ENCODE data around the gene YIPF3. TPM values are rescaled to one million over a fixed set of nuclear protein-coding genes. Genes with fewer than 3 reads are reported as not detected.
A peak's percentile ranks its signal among the peaks of the same experiment; 100 is the strongest.

The YIPF3 gene
- total and polyA plus RNA-seq, 2 donors from 2014 or later = 107 to 114 TPM

DNA sequence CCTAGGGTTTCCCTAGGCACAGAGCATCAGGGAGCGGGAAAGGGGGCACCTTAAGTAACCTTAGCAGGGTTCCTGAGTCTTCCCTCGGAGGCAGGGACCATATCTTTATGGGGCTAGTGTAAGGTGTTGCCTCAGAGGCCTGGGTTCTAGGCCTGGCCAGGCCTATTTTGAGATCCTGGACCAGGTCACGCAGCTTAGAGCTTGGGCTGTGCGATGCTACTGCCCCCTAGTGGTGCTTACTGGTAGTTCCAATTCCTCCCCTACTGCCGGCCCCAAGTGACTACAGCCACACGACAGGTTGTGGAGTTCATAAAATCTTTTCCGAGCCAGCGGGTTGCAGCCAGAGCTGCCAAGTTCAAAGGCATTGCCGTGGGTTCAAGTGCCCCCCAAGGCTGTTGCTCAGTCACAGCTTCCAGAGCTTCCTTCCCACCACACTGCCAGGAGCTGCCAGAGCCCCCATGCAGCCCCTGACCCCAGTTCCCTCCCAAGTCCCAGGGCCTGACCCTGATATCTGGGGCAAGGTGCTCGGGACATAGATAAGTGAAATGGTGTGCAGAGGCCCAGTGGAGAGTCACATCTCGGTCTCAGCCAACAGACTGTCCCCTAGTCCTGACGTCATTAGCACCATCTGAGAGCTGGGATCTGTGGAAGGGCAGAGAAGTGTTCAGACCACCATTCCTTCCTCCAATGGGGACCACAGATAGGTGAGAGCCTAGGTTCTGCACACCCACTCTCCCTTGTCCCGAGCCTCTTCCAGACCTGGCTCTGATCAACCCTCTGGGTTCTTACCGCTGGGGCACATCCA lies 9.9 kb downstream of the YIPF3 start:
- TF ChIP-seq, protein P1, sequence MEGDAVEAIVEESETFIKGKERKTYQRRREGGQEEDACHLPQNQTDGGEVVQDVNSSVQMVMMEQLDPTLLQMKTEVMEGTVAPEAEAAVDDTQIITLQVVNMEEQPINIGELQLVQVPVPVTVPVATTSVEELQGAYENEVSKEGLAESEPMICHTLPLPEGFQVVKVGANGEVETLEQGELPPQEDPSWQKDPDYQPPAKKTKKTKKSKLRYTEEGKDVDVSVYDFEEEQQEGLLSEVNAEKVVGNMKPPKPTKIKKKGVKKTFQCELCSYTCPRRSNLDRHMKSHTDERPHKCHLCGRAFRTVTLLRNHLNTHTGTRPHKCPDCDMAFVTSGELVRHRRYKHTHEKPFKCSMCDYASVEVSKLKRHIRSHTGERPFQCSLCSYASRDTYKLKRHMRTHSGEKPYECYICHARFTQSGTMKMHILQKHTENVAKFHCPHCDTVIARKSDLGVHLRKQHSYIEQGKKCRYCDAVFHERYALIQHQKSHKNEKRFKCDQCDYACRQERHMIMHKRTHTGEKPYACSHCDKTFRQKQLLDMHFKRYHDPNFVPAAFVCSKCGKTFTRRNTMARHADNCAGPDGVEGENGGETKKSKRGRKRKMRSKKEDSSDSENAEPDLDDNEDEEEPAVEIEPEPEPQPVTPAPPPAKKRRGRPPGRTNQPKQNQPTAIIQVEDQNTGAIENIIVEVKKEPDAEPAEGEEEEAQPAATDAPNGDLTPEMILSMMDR (IDR thresholded peaks at IDR 0.05; ENCODE audit: borderline replicate concordance, extremely low read depth, insufficient read depth) = peak; percentile 97
- FAIRE-seq = no peak
- Histone ChIP-seq H3K9ac (ENCODE audit: low read length in 3 of 3) (no peak overlapping the region), H3K36me3 (ENCODE audit: control insufficient read depth in 2 of 3, insufficient read depth in 3 of 3, low read length in 3 of 3) (peaks cover 3 to 32% (median 13%) of the 10 kb centered on the region in 3 donors), H3K9me3 (ENCODE audit: control insufficient read depth in 2 of 3, insufficient read depth in 1 of 3, low read length in 3 of 3) (no peaks in the 10 kb centered on the region), H3K27ac (ENCODE audit: low read depth in 2 of 2, low read length in 2 of 2) (no peak overlapping the region), H3K4me1 (ENCODE audit: control insufficient read depth in 2 of 3, insufficient read depth in 2 of 3, low read depth in 1 of 3, low read length in 3 of 3) (peaks cover 0 to 16% (median 4%) of the 10 kb centered on the region in 3 donors), H3K4me3 (ENCODE audit: low read length in 3 of 3) (no peak overlapping the region), H3K27me3 (ENCODE audit: control insufficient read depth, insufficient read depth, low read length) (no peaks in the 10 kb centered on the region)
- peak in 4 of 5 donors; percentile 85 to 89 (median 88) for DNase-seq
- intact Hi-C loops (cut with DNase I) = loop anchor here (10.0 kb wide), 1 partner anchor 52 kb away; the partner anchor contains the start of gene DLK2

DNA sequence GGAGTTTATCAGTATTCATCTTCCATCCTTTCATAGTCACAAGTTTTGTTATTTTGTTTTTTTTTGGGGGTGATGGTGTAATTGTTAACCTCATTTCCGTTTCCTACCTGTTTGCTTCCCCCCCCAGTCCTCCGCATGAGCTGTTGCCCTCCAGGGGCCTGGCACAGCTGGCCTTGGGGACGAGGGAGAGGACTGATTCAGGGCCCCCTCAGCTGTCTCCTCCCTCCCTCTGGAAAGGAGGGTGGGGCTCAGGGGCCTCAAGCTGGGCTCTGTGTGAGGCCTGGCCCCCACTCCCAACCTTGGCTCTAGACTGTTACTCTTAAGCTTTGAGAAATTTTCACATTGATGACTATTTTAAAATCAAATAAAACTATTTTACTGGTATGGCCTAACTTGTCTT lies 10.6 kb downstream of the YIPF3 start:
- no peak overlapping the region for H3K4me3 ChIP-seq (ENCODE audit: low read length in 3 of 3)
- DNase-seq (no peak), FAIRE-seq (no peak)
- H3K36me3 ChIP-seq (ENCODE audit: control insufficient read depth in 2 of 3, insufficient read depth in 3 of 3, low read length in 3 of 3) = peaks cover 0 to 29% (median 13%) of the 10 kb centered on the region in 3 donors
- H3K9me3 ChIP-seq (ENCODE audit: control insufficient read depth in 2 of 3, insufficient read depth in 1 of 3, low read length in 3 of 3) = no peaks in the 10 kb centered on the region
- H3K27me3 ChIP-seq (ENCODE audit: control insufficient read depth, insufficient read depth, low read length) = no peaks in the 10 kb centered on the region
- intact Hi-C loops (cut with DNase I) = loop anchor here (10.0 kb wide), 1 partner anchor 51 kb away; the partner anchor contains the start of gene DLK2
- peaks cover 0 to 16% (median 4%) of the 10 kb centered on the region in 3 donors for H3K4me1 ChIP-seq (ENCODE audit: control insufficient read depth in 2 of 3, insufficient read depth in 2 of 3, low read depth in 1 of 3, low read length in 3 of 3)
- H3K27ac ChIP-seq (ENCODE audit: low read depth in 2 of 2, low read length in 2 of 2) = no peak overlapping the region
- H3K9ac ChIP-seq (ENCODE audit: low read length in 3 of 3) = no peak overlapping the region
- TF ChIP-seq, protein P1 (IDR thresholded peaks at IDR 0.05; ENCODE audit: borderline replicate concordance, extremely low read depth, insufficient read depth) = no peak

DNA sequence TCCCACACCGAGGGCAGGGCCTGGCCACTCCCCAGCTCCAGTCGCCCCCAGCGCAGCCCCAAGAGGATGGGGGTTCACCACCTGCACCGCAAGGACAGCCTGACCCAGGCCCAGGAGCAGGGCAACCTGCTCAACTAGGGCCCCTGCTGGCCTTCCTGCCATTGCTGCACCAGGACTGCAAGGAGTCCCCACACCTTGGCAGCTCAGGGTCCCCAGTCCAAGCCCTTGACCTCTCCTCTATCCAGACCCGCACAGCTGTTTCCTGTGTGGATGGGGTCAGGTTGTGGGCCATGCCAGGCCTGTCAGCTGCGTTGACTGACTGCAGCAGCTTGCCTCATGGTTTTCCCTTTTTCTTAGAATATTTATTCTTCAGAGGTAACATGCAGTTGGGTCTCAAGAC lies 11.0 kb downstream of the YIPF3 start:
- FAIRE-seq (no peak), DNase-seq (no peak)
- TF ChIP-seq, protein P1 (IDR thresholded peaks at IDR 0.05; ENCODE audit: borderline replicate concordance, extremely low read depth, insufficient read depth) = no peak
- Histone ChIP-seq H3K9ac (ENCODE audit: low read length in 3 of 3) (no peak overlapping the region), H3K9me3 (ENCODE audit: control insufficient read depth in 2 of 3, insufficient read depth in 1 of 3, low read length in 3 of 3) (no peaks in the 10 kb centered on the region), H3K27me3 (ENCODE audit: control insufficient read depth, insufficient read depth, low read length) (no peaks in the 10 kb centered on the region), H3K4me1 (ENCODE audit: control insufficient read depth in 2 of 3, insufficient read depth in 2 of 3, low read depth in 1 of 3, low read length in 3 of 3) (peaks cover 0 to 14% (median 4%) of the 10 kb centered on the region in 3 donors), H3K4me3 (ENCODE audit: low read length in 3 of 3) (no peak overlapping the region), H3K36me3 (ENCODE audit: control insufficient read depth in 2 of 3, insufficient read depth in 3 of 3, low read length in 3 of 3) (peaks cover 0 to 34% (median 14%) of the 10 kb centered on the region in 3 donors), H3K27ac (ENCODE audit: low read depth in 2 of 2, low read length in 2 of 2) (no peak overlapping the region)
- intact Hi-C loops (cut with DNase I) = loop anchor here (10.0 kb wide), 1 partner anchor 51 kb away; the partner anchor contains the start of gene DLK2

Measured in kidney (tissue), 14 donors.